Activated CD4-positive, alpha-beta T cell treated with anti-CD3 and anti-CD28 coated beads, Interleukin-2, amount 10 ng/mL, durations not matched to agents 7 days and 5 days (primary cell): ENCODE data around the gene PRKCZ. TPM values are rescaled to one million over a fixed set of nuclear protein-coding genes. Genes with fewer than 3 reads are reported as not detected.

Experiments
- CTCF ChIA-PET: fragments of 350-600 bp; sonication (Branson Sonifier 250); formaldehyde crosslinking; loops from one replicate; lab custom pipeline; 2021; ENCODE audit warnings: antibody characterized with exemption; lab: Charles Lee
- POLR2A ChIA-PET: fragments of 350-600 bp; sonication (Branson Sonifier 250); formaldehyde crosslinking; loops from one replicate; lab custom pipeline; 2021; ENCODE audit warnings: antibody characterized with exemption; lab: Charles Lee
- DNase-seq: peaks from one replicate; pipeline ENCODE4 v3.0.0-alpha.2; 2020
- H3K27ac Mint-ChIP-seq: one replicate; pipeline ENCODE4 v1.8.0; 2021; ENCODE audit warnings: mild to moderate bottlenecking, moderate library complexity, mixed read lengths
- H3K27me3 Mint-ChIP-seq: one replicate; pipeline ENCODE4 v1.8.0; 2021; ENCODE audit warnings: mixed read lengths
- H3K36me3 Mint-ChIP-seq: one replicate; pipeline ENCODE4 v1.8.0; 2021; ENCODE audit warnings: low read depth, mixed read lengths
- H3K4me1 Mint-ChIP-seq: one replicate; pipeline ENCODE4 v1.8.0; 2021; ENCODE audit warnings: mixed read lengths
- H3K4me3 Mint-ChIP-seq: one replicate; pipeline ENCODE4 v1.8.0; 2021; ENCODE audit warnings: mild to moderate bottlenecking, moderate library complexity, mixed read lengths
- H3K9me3 Mint-ChIP-seq: one replicate; pipeline ENCODE4 v1.8.0; 2021; ENCODE audit warnings: mixed read lengths
- total RNA-seq, 2 experiments: library from RNA; stranded (reverse); gene quantifications; one replicate each; pipeline ENCODE4 v1.2.3, GENCODE V29; 2021

PRKCZ gene
- total RNA-seq, 2 experiments from 2014 or later = 5.1 to 5.6 TPM

- Mint-ChIP-seq H3K4me1 (peaks cover 4% of the 10 kb centered on the region), H3K27me3 (no peaks in the 10 kb centered on the region), H3K4me3 (no peak overlapping the region), H3K27ac (no peak overlapping the region), H3K9me3 (no peaks in the 10 kb centered on the region), H3K36me3 (peaks cover 2% of the 10 kb centered on the region)
- ChIA-PET POLR2A (no interaction called here), CTCF (interaction anchor here (1.5 kb wide), 1 partner anchor 194 kb away, joined by 5 read pairs; no protein-coding TSS in a partner anchor)
- no peak for DNase-seq
These were observed 136.7 kb downstream of the PRKCZ start for GRCh38 chr1:2186901-2187300.

GRCh38 chr1:2187619-2188018 is 137.4 kb downstream of the PRKCZ start:
- Mint-ChIP-seq H3K4me3 (no peak overlapping the region), H3K9me3 (no peaks in the 10 kb centered on the region), H3K36me3 (peaks cover 2% of the 10 kb centered on the region), H3K4me1 (peaks cover 6% of the 10 kb centered on the region), H3K27ac (no peak overlapping the region), H3K27me3 (no peaks in the 10 kb centered on the region)
- POLR2A ChIA-PET = no interaction called here
- no peak for DNase-seq
- CTCF ChIA-PET = interaction anchor here (1.5 kb wide), 1 partner anchor 194 kb away, joined by 5 read pairs; no protein-coding TSS in a partner anchor

- peaks cover 12% of the 10 kb centered on the region for H3K4me1 Mint-ChIP-seq
These were observed 138.1 kb downstream of the PRKCZ start for GRCh38 chr1:2188336-2188735.

DNA sequence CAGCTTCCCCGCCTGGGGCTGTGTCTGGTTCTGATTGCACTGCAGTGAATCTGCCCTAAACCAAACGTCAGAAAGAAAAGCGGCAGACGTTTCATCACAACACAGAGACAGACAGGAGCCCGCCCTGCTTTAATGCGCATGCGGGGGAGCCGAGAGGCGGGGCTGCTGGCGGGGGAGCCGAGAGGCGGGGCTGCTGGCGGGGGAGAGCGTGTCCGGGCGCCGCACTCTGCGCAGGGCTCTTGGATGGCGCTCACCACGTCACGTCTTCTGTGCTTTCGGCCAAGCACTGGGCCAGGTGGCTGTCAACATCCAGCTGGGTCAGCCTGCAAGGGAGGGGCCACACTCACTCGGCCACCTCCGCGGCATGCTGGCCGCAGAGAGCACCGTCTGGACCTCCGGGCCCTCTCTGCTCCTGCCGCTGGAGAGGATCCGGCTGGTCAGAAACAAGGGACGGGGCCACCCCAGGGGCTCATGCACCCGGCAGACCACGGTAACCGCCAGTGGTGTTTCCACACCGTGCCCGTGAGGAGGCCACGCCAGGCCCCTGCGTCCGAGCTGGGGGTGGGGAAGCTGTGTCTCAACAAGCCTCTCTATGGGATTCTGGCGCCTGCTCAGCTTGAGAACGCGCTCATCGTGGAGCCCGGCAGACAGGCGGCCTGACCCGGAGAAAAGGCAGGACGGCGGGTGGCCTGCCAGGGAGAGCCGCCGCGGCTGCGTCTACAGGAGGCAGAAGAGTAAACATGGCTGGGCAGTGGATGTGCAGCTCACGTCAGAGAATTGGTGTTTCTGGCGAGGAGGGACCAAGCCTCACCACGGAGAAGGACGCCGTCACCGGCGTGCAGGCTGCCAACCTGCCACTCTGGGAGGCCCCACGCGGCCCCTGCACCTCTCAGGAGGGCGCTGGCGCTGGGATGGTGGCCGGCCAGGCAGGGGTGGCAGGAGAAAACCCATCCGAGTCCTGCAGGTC is 139.5 kb downstream of the PRKCZ start:
- peaks cover 3% of the 10 kb centered on the region for H3K36me3 Mint-ChIP-seq
- no peaks in the 10 kb centered on the region for H3K9me3 Mint-ChIP-seq
- CTCF ChIA-PET = interaction anchor here (0.6 to 1.1 kb wide), 3 partner anchors 15 to 1429 kb away, joined by 3 to 4 read pairs (median 3); no protein-coding TSS in a partner anchor
- H3K27ac Mint-ChIP-seq = peak overlapping the region; percentile 87
- peak overlapping the region; percentile 65 for H3K4me3 Mint-ChIP-seq
- no peaks in the 10 kb centered on the region for H3K27me3 Mint-ChIP-seq
- peaks cover 12% of the 10 kb centered on the region for H3K4me1 Mint-ChIP-seq
- POLR2A ChIA-PET = no interaction called here
- DNase-seq = peak; percentile 82

More at GRCh38 chr1:2188336-2188735, 138.1 kb downstream of the PRKCZ start:
- no peak overlapping the region for H3K4me3 Mint-ChIP-seq
- CTCF ChIA-PET = interaction anchor here (1.5 kb wide), 1 partner anchor 193 kb away, joined by 5 read pairs; no protein-coding TSS in a partner anchor
- H3K27ac Mint-ChIP-seq = no peak overlapping the region
- POLR2A ChIA-PET = no interaction called here
- peaks cover 3% of the 10 kb centered on the region for H3K36me3 Mint-ChIP-seq
- DNase-seq = no peak
- H3K27me3 Mint-ChIP-seq = no peaks in the 10 kb centered on the region
- H3K9me3 Mint-ChIP-seq = no peaks in the 10 kb centered on the region

GRCh38 chr1:2190491-2190976 is 140.3 kb downstream of the PRKCZ start:
- POLR2A ChIA-PET = no interaction called here
- H3K27me3 Mint-ChIP-seq = no peaks in the 10 kb centered on the region
- H3K9me3 Mint-ChIP-seq = no peaks in the 10 kb centered on the region
- H3K36me3 Mint-ChIP-seq = peaks cover 3% of the 10 kb centered on the region
- no peak overlapping the region for H3K27ac Mint-ChIP-seq
- H3K4me1 Mint-ChIP-seq = peaks cover 12% of the 10 kb centered on the region
- CTCF ChIA-PET = interaction anchor here (1.0 to 1.1 kb wide), 3 partner anchors 11 to 357 kb away, joined by 3 to 4 read pairs (median 3); no protein-coding TSS in a partner anchor
- H3K4me3 Mint-ChIP-seq = no peak overlapping the region
- DNase-seq = no peak

DNA sequence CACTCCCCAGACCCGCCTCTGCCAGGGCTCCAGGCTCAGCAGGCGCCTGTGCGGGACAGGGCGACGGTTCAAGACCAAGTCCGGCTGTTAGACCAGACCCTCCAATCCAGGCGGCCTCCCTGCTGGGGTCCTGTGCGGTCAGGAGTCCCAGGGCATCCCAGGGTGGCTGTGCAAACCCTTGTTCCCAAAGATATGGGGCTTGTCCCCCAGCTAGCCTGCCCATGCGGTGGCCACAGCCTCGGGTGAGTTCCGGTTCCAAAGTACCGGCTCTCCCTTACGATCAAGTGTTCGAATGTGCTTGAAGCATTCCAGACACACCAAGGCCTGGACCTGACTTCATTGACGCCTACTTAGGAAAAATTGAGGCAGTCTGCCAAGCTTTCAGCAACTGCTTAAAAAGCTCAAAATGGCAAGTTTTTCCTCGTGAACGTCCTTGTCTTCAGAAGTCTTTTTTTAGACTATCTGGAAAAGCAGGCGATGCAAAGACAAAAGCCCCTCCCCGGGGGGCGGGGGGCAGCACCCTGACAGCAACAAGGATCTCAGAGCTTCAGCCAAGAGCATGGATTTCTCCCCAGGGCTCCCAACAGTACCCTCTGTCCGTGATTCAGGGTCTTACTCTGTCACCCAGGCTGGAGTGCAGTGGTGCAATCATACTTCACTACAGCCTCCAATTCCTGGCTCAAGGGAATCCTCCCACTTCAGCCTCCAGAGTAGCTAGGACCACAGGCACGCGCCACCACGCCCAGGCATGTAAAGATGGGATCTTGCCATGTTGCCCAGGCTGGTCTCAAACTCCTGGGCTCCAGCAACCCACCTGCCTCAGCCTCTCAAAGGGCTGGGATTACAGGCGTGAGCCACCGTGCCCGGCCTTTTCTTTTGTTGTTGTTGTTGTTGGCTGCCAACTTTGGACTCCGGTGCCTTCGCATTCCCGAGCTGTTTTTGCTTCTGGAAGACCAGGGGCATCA is 142.1 kb downstream of the PRKCZ start:
- no peak for DNase-seq
- no peaks in the 10 kb centered on the region for H3K9me3 Mint-ChIP-seq
- peaks cover 3% of the 10 kb centered on the region for H3K36me3 Mint-ChIP-seq
- peak overlapping the region; percentile 54 for H3K4me3 Mint-ChIP-seq
- H3K27me3 Mint-ChIP-seq = no peaks in the 10 kb centered on the region
- H3K27ac Mint-ChIP-seq = peak overlapping the region; percentile 69
- peaks cover 12% of the 10 kb centered on the region for H3K4me1 Mint-ChIP-seq
- POLR2A ChIA-PET = no interaction called here
- CTCF ChIA-PET = interaction anchor here (0.6 to 1.6 kb wide), 5 partner anchors 11 to 355 kb away, joined by 3 to 7 read pairs (median 3); no protein-coding TSS in a partner anchor

DNA sequence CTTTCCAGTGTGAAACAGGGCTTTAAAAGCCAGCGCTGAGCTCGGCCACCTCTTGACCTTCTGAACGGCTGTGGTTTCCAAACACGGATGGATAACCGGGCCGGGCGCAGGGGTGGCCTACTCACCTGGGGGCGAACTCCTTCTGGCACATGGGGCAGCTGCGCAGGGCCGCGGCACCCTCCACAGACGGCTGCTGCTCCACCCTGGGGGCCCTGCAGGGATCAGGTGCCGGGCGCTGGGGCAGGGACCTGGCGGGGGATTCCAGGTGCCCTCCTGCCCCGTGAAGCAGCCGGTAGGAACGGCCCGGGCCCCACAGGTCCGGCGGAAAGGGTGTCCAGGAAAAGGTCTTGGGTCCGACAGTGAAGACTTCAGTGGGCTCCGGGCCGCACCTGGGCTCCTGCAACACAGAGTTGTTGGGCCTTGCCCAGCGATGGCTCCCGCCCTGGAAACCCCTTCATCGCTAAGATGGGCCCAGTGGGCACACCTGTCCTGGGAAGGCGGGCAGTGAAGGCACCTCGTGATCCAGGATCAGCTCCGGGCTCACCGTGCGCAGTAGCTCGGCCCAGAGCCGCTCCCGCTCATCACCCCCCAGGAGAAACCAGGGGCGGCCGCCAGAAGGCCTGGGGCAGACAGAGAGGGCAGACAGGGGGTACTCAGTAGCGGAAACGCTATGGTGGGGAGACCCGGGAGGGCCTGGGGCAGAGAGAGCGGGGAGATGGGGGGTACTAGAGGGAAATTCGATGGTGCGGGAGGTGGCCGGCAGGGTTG is 143.5 kb downstream of the PRKCZ start:
- H3K4me3 Mint-ChIP-seq = peak overlapping the region; percentile 70
- no peak for DNase-seq
- H3K36me3 Mint-ChIP-seq = peaks cover 3% of the 10 kb centered on the region
- CTCF ChIA-PET = no interaction called here
- POLR2A ChIA-PET = no interaction called here
- H3K27me3 Mint-ChIP-seq = no peaks in the 10 kb centered on the region
- peaks cover 21% of the 10 kb centered on the region for H3K4me1 Mint-ChIP-seq
- peak overlapping the region; percentile 84 for H3K27ac Mint-ChIP-seq
- H3K9me3 Mint-ChIP-seq = no peaks in the 10 kb centered on the region

- ChIA-PET CTCF (interaction anchor here (0.6 to 2.9 kb wide), 40 partner anchors 10 to 979 kb away, joined by 3 to 58 read pairs (median 3); partner anchors contain the start of genes MORN1 and RER1), POLR2A (interaction anchor here (0.6 kb wide), 1 partner anchor 442 kb away, joined by 3 read pairs; no protein-coding TSS in a partner anchor)
- DNase-seq = peak; percentile 71
- Mint-ChIP-seq H3K9me3 (no peaks in the 10 kb centered on the region), H3K27ac (peak within 1 kb of the TSS; percentile 94), H3K36me3 (peaks cover 3% of the 10 kb centered on the region), H3K4me1 (peaks cover 26% of the 10 kb centered on the region), H3K27me3 (no peaks in the 10 kb centered on the region), H3K4me3 (peak within 1 kb of the TSS; percentile 79)
These were observed 144.2 kb downstream of the PRKCZ start, which contains the start of gene FAAP20 for GRCh38 chr1:2194319-2194897. FAAP20 (minus strand) TSS chr1:2194772; CDS start chr1:2194749, 23 bp downstream.

DNA sequence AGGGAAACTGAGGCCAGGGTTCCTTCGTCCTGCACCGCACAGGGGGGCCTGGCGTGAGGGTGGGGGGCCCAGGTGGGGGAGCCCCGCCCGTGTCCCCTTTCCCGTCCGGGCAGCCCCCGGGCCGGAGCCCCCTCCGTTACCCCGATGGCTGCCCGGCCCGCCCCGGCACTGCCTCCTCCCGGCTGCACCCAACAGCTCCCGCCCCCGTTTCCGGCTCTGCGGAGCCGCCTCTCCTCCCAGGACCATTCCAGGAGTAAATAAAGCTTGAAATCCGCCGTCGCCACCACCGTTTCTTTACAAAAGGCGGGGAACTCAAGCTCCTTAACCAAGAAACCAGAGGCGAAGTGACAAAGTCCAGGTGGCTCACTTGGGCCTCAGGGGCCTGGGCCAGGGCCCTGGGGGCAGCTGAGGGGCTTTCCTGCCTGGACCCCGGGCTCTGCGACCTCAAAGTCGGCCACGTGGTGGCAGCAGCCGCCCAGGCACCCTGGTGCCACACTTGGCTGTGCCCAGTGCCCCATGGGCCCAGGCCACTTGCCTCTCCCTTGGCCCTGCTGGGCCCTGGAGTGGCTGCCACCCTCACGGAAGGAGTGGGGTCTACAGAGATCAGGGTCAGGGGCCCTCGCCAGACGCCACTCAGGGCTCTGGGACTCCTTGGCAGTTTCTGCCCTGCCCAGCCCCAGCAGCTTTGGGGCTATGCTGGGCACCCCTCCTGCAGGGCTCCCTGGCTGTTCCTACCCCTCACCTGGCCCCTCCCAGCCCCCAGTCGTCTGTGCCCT is 144.9 kb downstream of the PRKCZ start:
- Mint-ChIP-seq H3K27ac (peak overlapping the region; percentile 94), H3K27me3 (no peaks in the 10 kb centered on the region), H3K4me3 (peak overlapping the region; percentile 79), H3K36me3 (peaks cover 3% of the 10 kb centered on the region), H3K4me1 (peaks cover 32% of the 10 kb centered on the region), H3K9me3 (no peaks in the 10 kb centered on the region)
- ChIA-PET POLR2A (interaction anchor here (0.6 kb wide), 1 partner anchor 441 kb away, joined by 3 read pairs; no protein-coding TSS in a partner anchor), CTCF (interaction anchor here (0.6 to 2.9 kb wide), 42 partner anchors 10 to 979 kb away, joined by 3 to 58 read pairs (median 3); partner anchors contain the start of genes MORN1 and RER1)
- DNase-seq = peak; percentile 91

DNA sequence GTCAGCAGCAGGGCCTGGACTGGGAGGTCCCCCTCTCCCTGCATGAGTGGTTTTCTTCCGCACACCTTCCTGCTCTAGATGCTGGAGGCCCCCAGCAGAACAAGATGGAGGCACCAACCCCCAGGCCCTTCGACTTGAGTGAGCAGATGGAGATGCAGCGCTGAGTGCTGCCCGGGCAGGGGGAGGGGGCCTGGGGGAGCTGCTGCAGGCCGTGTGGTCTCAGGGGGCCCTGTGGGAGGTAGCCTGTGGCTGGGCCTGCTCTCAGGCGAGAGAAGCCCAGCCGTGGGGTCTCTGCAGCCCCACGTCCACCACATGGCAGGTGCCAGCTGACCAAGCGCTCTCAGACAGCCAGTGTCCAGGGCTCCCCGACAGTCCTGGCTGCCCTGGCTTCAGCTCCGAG is 145.6 kb downstream of the PRKCZ start:
- Mint-ChIP-seq H3K36me3 (peaks cover 3% of the 10 kb centered on the region), H3K27me3 (no peaks in the 10 kb centered on the region), H3K4me3 (no peak overlapping the region), H3K4me1 (peaks cover 34% of the 10 kb centered on the region), H3K9me3 (no peaks in the 10 kb centered on the region), H3K27ac (peak overlapping the region; percentile 57)
- POLR2A ChIA-PET = no interaction called here
- CTCF ChIA-PET = interaction anchor here (1.0 to 2.9 kb wide), 13 partner anchors 9 to 352 kb away, joined by 3 to 58 read pairs (median 5); no protein-coding TSS in a partner anchor
- DNase-seq = no peak
